ENCODE measurements around the gene REV1. TPM values are rescaled to one million over a fixed set of nuclear protein-coding genes. Genes with fewer than 3 reads are reported as not detected.
"Not testable (repeated sequence)": the region's sequence is repeated elsewhere in the genome, so short reads cannot be mapped to it uniquely, and the experiment has no call there.

The REV1 gene
- total RNA-seq, 1 experiment from 2014 or later: 39.6 TPM

DNA sequence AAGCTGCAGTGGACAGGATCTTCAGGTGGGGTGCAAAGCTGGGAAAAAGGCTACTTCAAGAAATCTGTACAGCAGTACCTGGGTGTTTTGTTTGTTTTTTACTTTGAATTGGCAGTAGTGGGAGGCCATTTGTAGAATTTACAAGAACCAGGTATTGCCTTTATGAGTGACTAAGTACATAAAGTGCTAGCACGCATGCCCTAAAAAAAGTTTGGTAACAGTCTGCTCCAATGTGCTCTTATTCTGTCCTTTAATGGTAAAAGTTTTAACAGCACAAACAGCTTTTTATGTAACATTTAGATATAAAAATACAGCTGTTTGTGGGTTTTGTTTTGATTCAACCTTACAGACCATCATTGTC lies 17.2 kb downstream of the REV1 start:
- Histone ChIP-seq H3K9me3 (no peaks in the 10 kb centered on the region), H3K36me3 (ENCODE audit: control insufficient read depth, insufficient read depth, low read length) (no peaks in the 10 kb centered on the region; the same call in 1 of the 2 replicates), H3K4me1 (peaks cover 24% of the 10 kb centered on the region; the same call in 1 of the 2 replicates), H3K27me3 (replicated peaks; ENCODE audit: control insufficient read depth, insufficient read depth, low read length) (no peaks in the 10 kb centered on the region), H3K4me3 (ENCODE audit: low read depth, low read length) (no peak overlapping the region)
- Mint-ChIP-seq H3K9me3 (ENCODE audit: unreplicated experiment) (peaks cover 20% of the 10 kb centered on the region), H3K4me3 (ENCODE audit: unreplicated experiment) (no peak overlapping the region), H3K27me3 (ENCODE audit: insufficient read depth, unreplicated experiment) (no peaks in the 10 kb centered on the region), H3K27ac (ENCODE audit: unreplicated experiment) (no peak overlapping the region), H3K4me1 (ENCODE audit: low read depth, unreplicated experiment) (peaks cover 26% of the 10 kb centered on the region), H3K36me3 (ENCODE audit: insufficient read depth, unreplicated experiment) (no peaks in the 10 kb centered on the region)
- intact Hi-C loops (cut with micrococcal nuclease; ENCODE audit: unreplicated experiment): no loop called here
- ChIA-PET POLR2A (no interaction called here), CTCF (no interaction called here)
- DNase-seq: no peak
- BruUV-seq (replicated peaks): no TSS peak
- TF ChIP-seq CTCF (IDR thresholded peaks at IDR 0.05; ENCODE audit: insufficient read depth in 1 of 2, low read depth in 1 of 2, low read length in 1 of 2, severe bottlenecking in 1 of 2, unreplicated experiment in 1 of 2): no peak

DNA sequence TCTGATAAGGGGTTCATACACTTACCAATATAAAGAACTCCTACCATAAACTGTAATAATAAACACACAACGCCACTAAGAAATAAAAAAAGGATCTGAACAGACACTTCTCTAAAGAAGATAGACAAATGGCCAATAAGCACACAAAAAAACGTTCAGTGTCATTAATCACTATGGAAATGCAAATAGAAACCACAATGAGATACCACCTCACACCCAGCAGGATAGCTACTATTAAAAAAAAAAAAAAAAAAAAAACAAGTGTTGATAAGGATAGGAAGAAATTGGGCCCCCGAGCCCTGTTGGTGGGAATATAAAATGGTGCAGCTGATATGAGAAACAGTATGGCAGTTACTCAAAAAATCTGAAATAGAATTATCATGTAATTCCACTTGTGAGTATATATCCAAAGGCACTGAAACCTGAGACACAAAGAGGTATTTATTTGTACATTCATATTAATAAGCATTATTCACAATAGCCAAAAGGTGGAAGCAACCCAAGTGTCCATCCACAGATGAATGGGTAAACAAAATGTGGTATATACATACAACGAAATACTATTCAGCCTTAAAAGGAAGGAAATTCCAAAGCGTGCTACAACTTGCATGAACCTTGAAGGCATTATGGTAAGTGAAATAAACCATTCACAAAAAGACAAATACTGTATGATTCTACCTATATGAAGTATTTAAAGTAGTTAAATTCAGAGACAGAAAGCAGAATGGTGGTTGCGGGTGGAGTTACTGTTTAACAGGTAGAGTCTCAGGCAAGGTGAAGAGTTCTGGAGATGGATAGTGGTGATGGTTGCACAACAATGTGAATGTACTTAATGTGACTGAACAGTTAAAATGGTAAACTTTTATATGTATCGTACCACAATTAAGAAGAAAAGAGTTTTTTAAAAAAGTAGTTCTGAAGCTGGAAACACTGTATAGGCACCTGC lies 17.9 kb downstream of the REV1 start:
- Histone ChIP-seq H3K27me3 (replicated peaks; ENCODE audit: control insufficient read depth, insufficient read depth, low read length) (no peaks in the 10 kb centered on the region), H3K36me3 (ENCODE audit: control insufficient read depth, insufficient read depth, low read length) (no peaks in the 10 kb centered on the region; the same call in 1 of the 2 replicates), H3K9me3 (no peaks in the 10 kb centered on the region), H3K4me1 (peaks cover 24% of the 10 kb centered on the region; the same call in 1 of the 2 replicates), H3K4me3 (ENCODE audit: low read depth, low read length) (no peak overlapping the region)
- Mint-ChIP-seq H3K4me1 (ENCODE audit: low read depth, unreplicated experiment) (peaks cover 22% of the 10 kb centered on the region), H3K4me3 (ENCODE audit: unreplicated experiment) (no peak overlapping the region), H3K36me3 (ENCODE audit: insufficient read depth, unreplicated experiment) (no peaks in the 10 kb centered on the region), H3K27ac (ENCODE audit: unreplicated experiment) (no peak overlapping the region), H3K9me3 (ENCODE audit: unreplicated experiment) (peaks cover 20% of the 10 kb centered on the region), H3K27me3 (ENCODE audit: insufficient read depth, unreplicated experiment) (no peaks in the 10 kb centered on the region)
- no peak for DNase-seq
- no TSS peak for BruUV-seq (replicated peaks)
- intact Hi-C loops (cut with micrococcal nuclease; ENCODE audit: unreplicated experiment): no loop called here
- TF ChIP-seq CTCF (IDR thresholded peaks at IDR 0.05; ENCODE audit: insufficient read depth in 1 of 2, low read depth in 1 of 2, low read length in 1 of 2, severe bottlenecking in 1 of 2, unreplicated experiment in 1 of 2): no peak
- CTCF ChIA-PET: no interaction called here
- POLR2A ChIA-PET: no interaction called here

DNA sequence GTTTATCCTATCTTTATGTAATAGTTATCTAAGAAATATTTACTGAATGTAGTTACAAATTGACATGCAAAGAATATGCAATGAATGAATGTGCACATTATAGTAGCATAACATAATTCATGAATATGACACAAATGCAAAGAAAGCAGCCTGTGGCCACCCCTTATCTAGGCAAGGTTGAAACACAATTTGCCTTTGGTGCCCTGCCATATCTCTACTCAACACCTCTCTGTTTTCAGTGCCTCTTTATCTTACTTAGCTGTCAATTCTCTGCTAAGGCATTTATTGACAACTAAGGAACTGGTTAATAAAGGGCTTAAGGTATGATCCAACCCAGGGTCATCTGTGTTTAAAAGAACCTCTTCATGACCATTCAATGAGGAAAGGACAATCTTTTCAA lies 18.9 kb downstream of the REV1 start:
- H3K27ac Mint-ChIP-seq (ENCODE audit: unreplicated experiment): no peak overlapping the region
- no peak overlapping the region for H3K4me3 Mint-ChIP-seq (ENCODE audit: unreplicated experiment)
- Histone ChIP-seq H3K36me3 (ENCODE audit: control insufficient read depth, insufficient read depth, low read length) (no peaks in the 10 kb centered on the region; the same call in 1 of the 2 replicates), H3K4me1 (peaks cover 17% of the 10 kb centered on the region; the same call in 1 of the 2 replicates), H3K27me3 (replicated peaks; ENCODE audit: control insufficient read depth, insufficient read depth, low read length) (no peaks in the 10 kb centered on the region), H3K4me3 (ENCODE audit: low read depth, low read length) (no peak overlapping the region), H3K9me3 (no peaks in the 10 kb centered on the region)
- H3K27me3 Mint-ChIP-seq (ENCODE audit: insufficient read depth, unreplicated experiment): no peaks in the 10 kb centered on the region
- peaks cover 20% of the 10 kb centered on the region for H3K4me1 Mint-ChIP-seq (ENCODE audit: low read depth, unreplicated experiment)
- intact Hi-C loops (cut with micrococcal nuclease; ENCODE audit: unreplicated experiment): no loop called here
- no peak for TF ChIP-seq CTCF (IDR thresholded peaks at IDR 0.05; ENCODE audit: insufficient read depth in 1 of 2, low read depth in 1 of 2, low read length in 1 of 2, severe bottlenecking in 1 of 2, unreplicated experiment in 1 of 2)
- POLR2A ChIA-PET: no interaction called here
- CTCF ChIA-PET: no interaction called here
- no TSS peak for BruUV-seq (replicated peaks)
- DNase-seq: no peak
- H3K36me3 Mint-ChIP-seq (ENCODE audit: insufficient read depth, unreplicated experiment): no peaks in the 10 kb centered on the region
- peaks cover 20% of the 10 kb centered on the region for H3K9me3 Mint-ChIP-seq (ENCODE audit: unreplicated experiment)

- H3K4me3 ChIP-seq (ENCODE audit: low read depth, low read length); DNase-seq; intact Hi-C loops (cut with micrococcal nuclease; ENCODE audit: unreplicated experiment); H3K4me3 Mint-ChIP-seq (ENCODE audit: unreplicated experiment); H3K27me3 ChIP-seq (replicated peaks; ENCODE audit: control insufficient read depth, insufficient read depth, low read length); H3K36me3 Mint-ChIP-seq (ENCODE audit: insufficient read depth, unreplicated experiment); H3K9me3 ChIP-seq; H3K36me3 ChIP-seq (ENCODE audit: control insufficient read depth, insufficient read depth, low read length); BruUV-seq (replicated peaks); H3K27me3 Mint-ChIP-seq (ENCODE audit: insufficient read depth, unreplicated experiment); CTCF ChIA-PET; H3K27ac Mint-ChIP-seq (ENCODE audit: unreplicated experiment); POLR2A ChIA-PET: not testable (repeated sequence)
- Mint-ChIP-seq H3K9me3 (ENCODE audit: unreplicated experiment) (peaks cover 20% of the 10 kb centered on the region), H3K4me1 (ENCODE audit: low read depth, unreplicated experiment) (peaks cover 20% of the 10 kb centered on the region)
- H3K4me1 ChIP-seq: peaks cover 15% of the 10 kb centered on the region; the same call in 1 of the 2 replicates
Measured at GRCh38 chr2:99470459-99470858, 19.4 kb downstream of the REV1 start.

All from Caco-2 (cell line).